NCI-H2081 treated with DMSO at 0.1 percent for 48 hours (cell line): ENCODE data around the gene COL5A3.
"Not testable (repeated sequence)": the region's sequence is repeated elsewhere in the genome, so short reads cannot be mapped to it uniquely, and the experiment has no call there.

Experiments
- DNase-seq: peaks from one replicate; lab custom pipeline; 2025; lab: John Stamatoyannopoulos, UW

The COL5A3 gene

DNA sequence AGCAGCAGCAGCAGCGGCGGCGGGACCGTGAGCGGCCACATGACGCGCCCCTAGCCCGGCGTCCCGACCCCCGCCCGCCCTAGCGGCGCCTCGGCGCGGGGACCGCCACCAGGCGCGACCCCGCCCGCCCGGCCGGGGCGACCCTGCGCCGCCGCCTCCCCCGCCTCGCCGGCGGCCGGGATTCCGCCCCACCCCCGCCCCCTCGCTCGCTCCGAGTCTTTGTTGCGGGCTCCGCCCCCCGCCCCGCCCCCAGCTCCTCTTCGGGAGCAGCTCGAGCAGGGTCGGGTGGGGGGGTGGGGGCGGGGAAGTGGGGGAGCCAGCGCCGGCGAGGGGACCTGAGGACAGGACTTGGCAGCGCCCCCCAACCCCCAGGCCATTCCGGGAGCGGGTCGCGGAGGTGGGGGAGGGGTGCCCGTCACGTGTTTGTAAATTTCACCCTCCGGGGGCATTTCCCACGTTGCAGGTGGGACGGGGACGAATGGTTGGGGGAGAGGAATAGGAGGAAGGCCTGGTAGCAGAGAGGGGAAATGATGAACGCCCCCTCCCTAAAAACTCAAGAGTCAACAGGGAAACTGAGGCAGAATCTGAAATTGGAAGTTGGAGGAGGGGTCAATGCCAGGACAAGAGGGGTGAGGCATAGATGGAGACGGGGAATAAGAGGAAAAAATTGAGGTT is 73.8 kb downstream of the COL5A3 start, which contains the start of gene OLFM2:
Gene OLFM2, minus strand, starts transcription at position 190 of the 675 bp plus-strand sequence. Its CDS starts 149 bp downstream, at position 41.
- DNase-seq, result no peak

- DNase-seq, result no peak
Observed at GRCh38 chr19:9935506-9936325, 74.6 kb downstream of the COL5A3 start.

- DNase-seq, result no peak
Observed at GRCh38 chr19:9934132-9934950, 76.0 kb downstream of the COL5A3 start.

- no peak for DNase-seq
Observed at GRCh38 chr19:9932835-9933234, 77.5 kb downstream of the COL5A3 start.

GRCh38 chr19:9931629-9932028 is 78.7 kb downstream of the COL5A3 start:
- no peak for DNase-seq

DNA sequence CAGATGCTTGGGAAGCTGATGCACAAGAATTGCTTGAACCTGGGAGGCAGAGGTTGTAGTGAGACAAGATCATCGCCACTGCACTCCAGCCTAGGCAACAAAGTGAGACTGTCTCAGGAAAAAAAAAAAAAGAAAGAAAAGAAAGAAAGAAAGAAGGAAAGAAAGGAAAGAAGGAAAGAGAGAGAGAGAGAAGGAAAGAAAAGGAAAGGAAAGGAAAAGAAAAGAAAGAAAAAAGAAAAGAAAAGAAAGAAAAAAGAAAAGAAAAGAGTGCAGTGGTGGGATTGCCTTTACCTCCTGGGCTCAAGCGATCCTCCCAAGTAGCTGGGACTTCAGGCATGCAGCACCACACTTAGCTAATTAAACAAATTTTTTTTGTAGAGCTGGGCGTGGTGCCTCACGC is 86.9 kb downstream of the COL5A3 start:
- no peak for DNase-seq

DNA sequence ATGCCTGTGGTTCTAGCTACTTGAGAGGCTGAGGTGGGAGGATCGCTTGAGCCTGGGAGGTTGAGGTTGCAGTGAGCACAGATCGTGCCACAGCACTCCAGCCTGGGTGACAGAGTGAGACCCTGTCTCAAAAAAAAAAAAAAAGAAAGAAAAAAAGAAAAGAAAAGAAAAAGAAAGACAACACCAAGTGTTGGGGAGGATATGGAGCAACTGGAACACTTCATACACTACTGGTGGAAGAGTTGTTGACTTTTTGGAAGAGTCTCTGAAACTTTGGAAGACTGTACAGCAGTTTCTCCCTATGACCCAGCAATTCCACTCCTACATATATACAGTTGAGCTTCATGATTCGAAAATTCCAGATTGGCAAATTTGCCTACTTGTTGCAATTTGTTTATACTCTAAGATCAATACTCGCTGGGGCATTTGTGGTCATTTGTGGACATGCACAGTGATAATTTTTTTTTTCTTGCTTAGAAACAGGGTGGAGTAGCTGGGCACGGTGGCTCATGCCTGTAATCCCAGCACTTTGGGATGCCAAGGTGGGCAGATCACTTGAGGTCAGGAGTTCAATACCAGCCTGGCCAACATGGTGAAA is 87.4 kb downstream of the COL5A3 start:
- not testable (repeated sequence) for DNase-seq

- DNase-seq, result no peak
Observed at GRCh38 chr19:9917321-9917720, 93.0 kb downstream of the COL5A3 start.

- DNase-seq, result no peak
Observed at GRCh38 chr19:9916719-9917118, 93.6 kb downstream of the COL5A3 start.

- no peak for DNase-seq
Observed at GRCh38 chr19:9914315-9915207, 95.7 kb downstream of the COL5A3 start.

DNA sequence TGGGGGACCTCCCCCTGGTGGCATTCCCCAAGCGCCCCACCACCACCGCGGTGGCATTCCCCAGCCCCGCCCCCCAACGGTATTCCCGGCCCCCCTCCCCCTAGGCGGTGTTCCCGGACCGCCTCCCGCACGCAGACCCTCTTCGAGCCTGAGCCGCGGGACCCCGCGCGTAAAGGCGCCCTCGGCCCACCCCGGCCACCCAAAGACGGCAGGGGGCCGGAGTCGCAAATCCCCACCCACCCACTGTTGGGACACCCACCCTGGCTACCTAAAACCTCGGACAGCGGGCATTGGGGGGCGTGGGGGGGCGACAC is 96.3 kb downstream of the COL5A3 start:
- DNase-seq, result no peak

DNA sequence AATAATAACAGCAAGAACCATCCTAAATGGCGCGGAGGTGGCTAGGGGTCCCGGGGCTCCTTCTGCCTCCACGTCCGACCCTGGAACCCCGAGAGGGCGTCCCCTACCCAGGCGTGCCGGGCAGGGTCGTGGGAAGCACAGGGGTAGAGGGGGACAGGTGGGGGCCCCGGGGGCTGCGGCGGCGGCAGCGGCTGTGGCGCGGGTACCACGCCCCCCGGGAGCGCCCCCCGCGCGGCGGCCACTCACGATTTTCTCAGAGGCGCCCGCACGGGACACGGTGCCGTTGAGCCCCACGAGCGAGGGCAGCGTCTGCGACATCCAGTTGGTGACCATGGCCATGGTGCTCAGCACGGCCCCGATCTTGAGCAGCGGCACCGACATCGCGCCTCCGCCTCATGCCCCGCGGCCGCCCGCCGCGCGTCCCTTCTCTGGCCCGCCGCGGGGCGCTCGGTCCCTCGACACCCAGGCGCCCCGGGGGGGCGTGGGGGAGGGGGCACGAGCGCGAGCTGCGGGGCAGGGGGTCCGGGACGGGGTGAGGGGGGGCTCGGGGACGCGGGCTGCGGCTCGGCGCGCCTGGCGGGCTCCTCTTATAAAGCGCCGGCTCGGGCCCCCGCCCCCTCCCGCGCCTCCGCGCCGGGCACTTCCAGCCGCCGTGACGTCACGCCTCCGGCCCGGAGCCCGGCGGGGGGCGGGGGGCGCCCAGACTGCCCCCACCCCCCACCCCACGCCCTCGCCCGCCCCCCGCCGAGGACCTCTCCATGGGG is 96.9 kb downstream of the COL5A3 start:
- DNase-seq, result no peak

DNA sequence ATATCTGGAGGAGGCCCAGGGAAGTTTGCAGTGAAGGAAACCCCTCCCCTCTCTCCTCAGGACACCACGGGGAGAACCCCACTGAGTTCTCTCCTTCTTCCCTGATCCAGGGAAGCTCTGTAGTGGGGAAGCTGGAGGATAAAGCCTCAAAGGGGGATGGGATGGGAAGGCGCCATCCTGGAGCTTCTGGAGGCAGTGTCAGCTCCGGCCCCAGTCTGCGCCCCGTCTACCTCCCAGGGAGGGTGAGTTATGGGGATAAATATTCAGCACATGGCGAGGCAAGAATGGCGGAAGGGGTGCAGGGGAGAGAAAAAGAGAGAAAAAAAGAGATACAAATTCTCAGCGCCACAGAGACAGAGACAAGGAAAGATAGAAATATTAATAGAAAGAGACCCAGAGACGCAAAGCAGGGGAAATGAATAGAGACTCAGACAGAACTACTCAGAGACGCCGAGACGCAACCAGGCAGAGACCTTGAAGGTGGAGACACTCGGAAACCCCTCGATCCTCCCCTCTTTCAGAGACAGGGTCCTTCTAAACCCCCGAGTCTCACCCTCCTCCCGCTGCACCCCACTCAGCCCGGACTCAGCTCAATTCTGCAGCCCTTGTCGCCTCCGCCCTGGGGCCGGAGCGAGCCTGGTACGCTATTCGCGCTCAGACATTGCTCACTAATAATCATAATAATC is 97.6 kb downstream of the COL5A3 start:
- DNase-seq, result no peak

- DNase-seq, result no peak
Observed at GRCh38 chr19:9911524-9912185, 98.6 kb downstream of the COL5A3 start.

DNA sequence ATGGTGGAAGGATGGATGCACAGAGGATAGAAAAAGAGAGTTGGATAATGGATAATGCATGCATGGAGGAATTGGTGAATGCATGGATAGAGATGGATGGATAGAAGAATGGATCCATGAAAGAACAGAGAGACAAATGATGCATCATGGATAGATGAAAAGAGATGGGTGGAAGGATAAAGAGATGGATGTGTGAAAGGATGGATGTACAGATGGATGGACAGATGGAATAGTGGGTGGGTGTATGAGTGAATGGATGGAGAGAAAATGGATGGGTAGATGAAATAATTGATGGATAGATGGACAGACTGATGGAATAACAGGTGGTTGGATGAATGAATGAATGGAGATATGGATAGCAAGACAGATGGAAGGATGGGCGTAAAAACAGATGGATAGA is 99.7 kb downstream of the COL5A3 start:
- DNase-seq, result no peak
